Mucosa of descending colon (tissue), 3 donors: ENCODE results near the gene ZNF462. TPM values are rescaled to one million over a fixed set of nuclear protein-coding genes. Genes with fewer than 3 reads are reported as not detected.

ENCODE experiments used
- ATAC-seq: fragments of 200-7000 bp; cut with Tn5 transposase; one replicate; pipeline ENCODE4 v1.9.1; 2020; ENCODE audit warnings: mild to moderate bottlenecking, moderate library complexity
- DNase-seq, 3 donors: peaks; one replicate each; pipeline ENCODE4 v3.0.0-alpha.2; 2020
- H3K36me3 ChIP-seq: fragments of 200-600 bp; one replicate; pipeline ENCODE4 v1.8.0; 2021; ENCODE audit warnings: low read depth, mild to moderate bottlenecking
- H3K4me1 ChIP-seq: fragments of 200-600 bp; one replicate; pipeline ENCODE4 v1.8.0; 2021; ENCODE audit warnings: low read depth, mild to moderate bottlenecking
- H3K4me3 ChIP-seq: fragments of 200-600 bp; one replicate; pipeline ENCODE4 v1.8.0; 2021; ENCODE audit warnings: mild to moderate bottlenecking
- H3K9me3 ChIP-seq: fragments of 200-600 bp; one replicate; pipeline ENCODE4 v1.8.0; 2021; ENCODE audit warnings: mild to moderate bottlenecking
- intact Hi-C, 2 donors: fragments of 100-400 bp; cut with DNase I in 1 of 2; cut with micrococcal nuclease in 1 of 2; formaldehyde crosslinking; loops; one replicate each; pipeline versions ENCODE4 v1.11.0 to v1.11.1; 2022; cut with DNase I, micrococcal nuclease
- long read RNA-seq, 2 donors: library from polyadenylated mRNA; unstranded; transcript quantifications; one replicate each; pipeline ENCODE4 v2.0.0, GENCODE V29; 2019 to 2021
- total RNA-seq, 3 donors: library from RNA; stranded (reverse); fragmentation: NEBNext Ultra II Directional in 2 of 3; extraction: Animal tissue kit (Norgen Biotek cat#: 25700) in 2 of 3; gene quantifications; one replicate each; pipeline versions ENCODE4 v1.2.1 to v1.2.4, GENCODE V29; 2021 to 2023
- TF ChIP-seq, protein P1 (sequence below): fragments of 200-600 bp; IDR thresholded peaks from one replicate; pipeline ENCODE4 v1.8.0; 2022; ENCODE audit warnings: antibody characterized with exemption, mild to moderate bottlenecking
- donor health status: DM: no; HTN: no; CAD: no; lungs with moderate emphysema.
- donor health status: DM: no; HTN: no; CAD: no.
- donor health status: DM: no; HTN: yes; CAD: no.

ZNF462 gene, protein sequence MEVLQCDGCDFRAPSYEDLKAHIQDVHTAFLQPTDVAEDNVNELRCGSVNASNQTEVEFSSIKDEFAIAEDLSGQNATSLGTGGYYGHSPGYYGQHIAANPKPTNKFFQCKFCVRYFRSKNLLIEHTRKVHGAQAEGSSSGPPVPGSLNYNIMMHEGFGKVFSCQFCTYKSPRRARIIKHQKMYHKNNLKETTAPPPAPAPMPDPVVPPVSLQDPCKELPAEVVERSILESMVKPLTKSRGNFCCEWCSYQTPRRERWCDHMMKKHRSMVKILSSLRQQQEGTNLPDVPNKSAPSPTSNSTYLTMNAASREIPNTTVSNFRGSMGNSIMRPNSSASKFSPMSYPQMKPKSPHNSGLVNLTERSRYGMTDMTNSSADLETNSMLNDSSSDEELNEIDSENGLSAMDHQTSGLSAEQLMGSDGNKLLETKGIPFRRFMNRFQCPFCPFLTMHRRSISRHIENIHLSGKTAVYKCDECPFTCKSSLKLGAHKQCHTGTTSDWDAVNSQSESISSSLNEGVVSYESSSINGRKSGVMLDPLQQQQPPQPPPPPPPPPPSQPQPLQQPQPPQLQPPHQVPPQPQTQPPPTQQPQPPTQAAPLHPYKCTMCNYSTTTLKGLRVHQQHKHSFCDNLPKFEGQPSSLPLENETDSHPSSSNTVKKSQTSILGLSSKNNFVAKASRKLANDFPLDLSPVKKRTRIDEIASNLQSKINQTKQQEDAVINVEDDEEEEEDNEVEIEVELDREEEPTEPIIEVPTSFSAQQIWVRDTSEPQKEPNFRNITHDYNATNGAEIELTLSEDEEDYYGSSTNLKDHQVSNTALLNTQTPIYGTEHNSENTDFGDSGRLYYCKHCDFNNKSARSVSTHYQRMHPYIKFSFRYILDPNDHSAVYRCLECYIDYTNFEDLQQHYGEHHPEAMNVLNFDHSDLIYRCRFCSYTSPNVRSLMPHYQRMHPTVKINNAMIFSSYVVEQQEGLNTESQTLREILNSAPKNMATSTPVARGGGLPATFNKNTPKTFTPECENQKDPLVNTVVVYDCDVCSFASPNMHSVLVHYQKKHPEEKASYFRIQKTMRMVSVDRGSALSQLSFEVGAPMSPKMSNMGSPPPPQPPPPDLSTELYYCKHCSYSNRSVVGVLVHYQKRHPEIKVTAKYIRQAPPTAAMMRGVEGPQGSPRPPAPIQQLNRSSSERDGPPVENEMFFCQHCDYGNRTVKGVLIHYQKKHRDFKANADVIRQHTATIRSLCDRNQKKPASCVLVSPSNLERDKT (N-terminal part only)
- total RNA-seq: 10 to 100 TPM; 34.8 to 54.7 (median 48.7) TPM
- long read RNA-seq, donor 1, full-length matches to known transcripts: 1 of 13 reads
- long read RNA-seq, donor 1, partial matches to known transcripts: 8 of 13 reads
- long read RNA-seq, donor 1, other reads (novel, unspliced or antisense): 4 of 13 reads
- long read RNA-seq, donor 2, partial matches to known transcripts: 1 of 3 reads
- long read RNA-seq, donor 2, other reads (novel, unspliced or antisense): 2 of 3 reads

DNA sequence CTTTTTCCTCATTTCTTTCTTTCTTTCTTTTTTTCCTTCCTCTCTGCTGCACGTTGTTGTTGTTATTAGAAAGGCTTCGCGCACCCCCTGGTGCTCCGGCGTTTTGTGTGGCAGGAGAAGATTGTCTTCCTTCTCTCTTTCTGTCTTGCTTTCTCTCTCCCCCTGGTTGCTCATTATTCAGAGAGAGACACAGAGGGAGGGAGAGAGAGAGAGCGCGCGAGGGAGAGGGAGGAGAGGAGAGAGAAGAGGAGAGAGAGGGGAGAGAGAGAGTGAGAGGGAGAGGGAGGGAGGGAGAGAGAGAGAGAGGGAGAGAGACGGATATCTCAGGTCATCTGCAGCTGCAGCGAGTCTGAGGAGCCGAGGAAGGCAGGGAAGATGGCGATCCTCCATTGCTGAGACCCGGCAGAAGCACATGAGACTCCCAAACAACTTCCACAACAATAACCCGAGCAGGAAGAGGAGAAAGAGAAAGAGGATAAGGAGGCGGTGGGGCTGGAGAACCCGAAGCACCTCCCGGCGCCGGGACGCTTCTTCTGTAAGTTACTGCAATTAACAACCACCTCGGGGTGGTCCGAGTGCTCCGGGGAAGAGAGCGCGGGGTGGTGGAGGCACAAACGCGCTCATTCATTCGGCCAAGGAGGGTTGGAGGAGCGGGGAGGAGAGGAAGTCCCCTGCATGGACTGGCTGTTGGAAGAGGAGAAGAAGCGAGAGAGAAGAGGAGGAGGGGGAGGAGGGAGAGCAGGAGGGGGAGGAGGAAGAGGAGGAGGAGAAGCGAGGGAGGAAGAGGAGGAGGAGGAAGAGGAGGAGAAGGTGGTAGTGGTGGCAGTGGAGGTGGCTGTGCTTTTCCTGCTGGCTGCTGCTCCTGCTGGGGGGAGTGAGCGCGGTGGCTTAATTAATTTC is at the start of gene ZNF462:
Gene ZNF462, plus strand, starts transcription at position 346 of the 900 bp plus-strand sequence. CDS start 60,218 bp downstream, outside the sequence.
- H3K4me3 ChIP-seq: peak within 1 kb of the TSS; percentile 46
- peak; percentile 50 to 71 (median 64) for DNase-seq
- H3K9me3 ChIP-seq: no peaks in the 10 kb centered on the region
- ATAC-seq: peak; percentile 51
- peaks cover 7% of the 10 kb centered on the region for H3K4me1 ChIP-seq
- TF ChIP-seq, protein P1, sequence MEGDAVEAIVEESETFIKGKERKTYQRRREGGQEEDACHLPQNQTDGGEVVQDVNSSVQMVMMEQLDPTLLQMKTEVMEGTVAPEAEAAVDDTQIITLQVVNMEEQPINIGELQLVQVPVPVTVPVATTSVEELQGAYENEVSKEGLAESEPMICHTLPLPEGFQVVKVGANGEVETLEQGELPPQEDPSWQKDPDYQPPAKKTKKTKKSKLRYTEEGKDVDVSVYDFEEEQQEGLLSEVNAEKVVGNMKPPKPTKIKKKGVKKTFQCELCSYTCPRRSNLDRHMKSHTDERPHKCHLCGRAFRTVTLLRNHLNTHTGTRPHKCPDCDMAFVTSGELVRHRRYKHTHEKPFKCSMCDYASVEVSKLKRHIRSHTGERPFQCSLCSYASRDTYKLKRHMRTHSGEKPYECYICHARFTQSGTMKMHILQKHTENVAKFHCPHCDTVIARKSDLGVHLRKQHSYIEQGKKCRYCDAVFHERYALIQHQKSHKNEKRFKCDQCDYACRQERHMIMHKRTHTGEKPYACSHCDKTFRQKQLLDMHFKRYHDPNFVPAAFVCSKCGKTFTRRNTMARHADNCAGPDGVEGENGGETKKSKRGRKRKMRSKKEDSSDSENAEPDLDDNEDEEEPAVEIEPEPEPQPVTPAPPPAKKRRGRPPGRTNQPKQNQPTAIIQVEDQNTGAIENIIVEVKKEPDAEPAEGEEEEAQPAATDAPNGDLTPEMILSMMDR: no peak
- no peaks in the 10 kb centered on the region for H3K36me3 ChIP-seq
- intact Hi-C loops: loop anchor here in 1 of 2 donors (5.0 kb wide), 1 partner anchor 59 kb away; no protein-coding TSS in a partner anchor

DNA sequence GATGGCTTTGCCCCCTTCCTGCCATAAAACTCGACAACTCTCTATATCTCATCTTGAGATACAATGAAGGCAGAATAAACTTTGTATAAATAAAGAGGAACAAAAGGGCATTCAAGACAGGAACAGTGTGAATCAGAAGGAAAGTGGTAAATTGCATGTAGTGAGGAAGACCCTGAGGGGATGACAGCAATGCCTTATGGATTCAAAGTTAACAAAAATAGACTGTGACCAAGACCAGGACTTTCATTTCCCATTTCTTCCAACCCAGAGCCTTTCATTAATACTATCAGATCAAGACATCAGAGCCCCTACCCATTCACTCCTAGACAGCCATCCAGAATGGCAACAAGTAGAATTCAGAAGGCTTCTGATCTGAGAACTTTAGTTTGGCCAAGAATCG is 46.4 kb upstream of the ZNF462 start:
- TF ChIP-seq, protein P1: no peak
- ATAC-seq (no peak), DNase-seq (no peak)
- H3K4me3 ChIP-seq: no peak overlapping the region
- peaks cover 5% of the 10 kb centered on the region for H3K9me3 ChIP-seq
- H3K36me3 ChIP-seq: no peaks in the 10 kb centered on the region
- no peaks in the 10 kb centered on the region for H3K4me1 ChIP-seq
- intact Hi-C loops: no loop called here

DNA sequence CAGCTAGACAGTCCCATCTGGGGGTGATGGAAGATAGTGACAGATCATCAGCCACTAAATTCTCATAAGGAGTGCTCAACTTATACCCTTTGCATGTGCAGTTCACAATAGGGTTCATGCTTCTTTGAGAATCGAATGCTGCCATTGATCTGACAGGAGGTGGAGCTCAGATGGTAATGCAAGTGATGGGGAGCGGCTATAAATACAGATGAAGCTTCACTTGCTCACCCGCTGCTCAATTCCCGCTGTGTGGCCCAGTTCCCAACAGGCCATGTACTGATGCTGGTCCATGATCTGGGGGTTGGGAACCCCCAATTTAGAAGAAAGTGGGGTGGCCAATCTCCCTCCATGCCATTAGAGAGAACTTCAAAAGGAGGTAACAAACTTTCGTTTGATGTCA is 44.9 kb upstream of the ZNF462 start:
- H3K9me3 ChIP-seq: peaks cover 5% of the 10 kb centered on the region
- TF ChIP-seq, protein P1: no peak
- intact Hi-C loops: no loop called here
- DNase-seq: no peak
- H3K4me1 ChIP-seq: no peaks in the 10 kb centered on the region
- no peak for ATAC-seq
- no peak overlapping the region for H3K4me3 ChIP-seq
- no peaks in the 10 kb centered on the region for H3K36me3 ChIP-seq

DNA sequence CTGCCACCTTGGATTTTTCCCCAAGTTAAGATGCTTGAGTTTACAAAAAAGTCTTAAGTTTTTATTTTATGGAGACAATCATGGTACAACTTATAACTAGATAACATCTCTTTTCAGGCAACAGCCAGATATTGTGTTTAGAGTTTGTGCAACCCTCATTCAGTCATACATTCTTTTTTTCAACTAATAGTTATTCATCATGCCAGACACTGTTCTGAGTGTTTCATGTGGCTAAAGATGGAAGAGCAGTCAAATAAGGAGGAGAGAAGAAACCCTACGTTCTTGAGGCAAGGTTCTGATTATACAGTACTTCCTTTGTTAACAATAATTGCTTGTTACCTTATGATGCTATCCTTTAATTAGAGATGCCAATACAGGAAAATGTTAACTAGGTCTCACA is 42.1 kb upstream of the ZNF462 start:
- ATAC-seq: no peak
- TF ChIP-seq, protein P1: no peak
- no peaks in the 10 kb centered on the region for H3K9me3 ChIP-seq

More for the DNA sequence above, 42.1 kb upstream of the ZNF462 start:
- Histone ChIP-seq H3K36me3 (no peaks in the 10 kb centered on the region), H3K4me1 (peaks cover 5% of the 10 kb centered on the region), H3K4me3 (no peak overlapping the region)
- intact Hi-C loops: no loop called here
- DNase-seq: no peak
